Caco-2 (cell line): ENCODE results near the gene TMEM170B. TPM values are rescaled to one million over a fixed set of nuclear protein-coding genes. Genes with fewer than 3 reads are reported as not detected.
A peak's percentile ranks its signal among the peaks of the same experiment; 100 is the strongest.

Experiments used
- BruUV-seq: library from RNA; stranded (reverse); fragments of 400-500 nt; replicated peaks from 2 replicates; lab custom pipeline; 2021; lab: Mats Ljungman, UMichigan
- CTCF ChIA-PET: fragments of 300-600 bp; sonication (Branson Sonifier 250); formaldehyde crosslinking; loops from one replicate; lab custom pipeline; 2022; ENCODE audit warnings: antibody characterized with exemption; lab: Charles Lee
- POLR2A ChIA-PET: fragments of 300-600 bp; sonication (Branson Sonifier 250); formaldehyde crosslinking; loops from one replicate; lab custom pipeline; 2022; ENCODE audit warnings: antibody characterized with exemption; lab: Charles Lee
- DNase-seq, 2 experiments: peaks; one replicate each; pipeline versions ENCODE4 v3.0.0 to v3.0.0-alpha.2; 2020 to 2022
- H3K27me3 ChIP-seq: replicated peaks from 2 replicates; pipeline ENCODE4 v1.6.0; 2011; ENCODE audit warnings: low read length; ENCODE audit not compliant: control insufficient read depth, insufficient read depth
- H3K36me3 ChIP-seq: 2 replicates; pipeline ENCODE4 v1.5.1; 2011; ENCODE audit warnings: low read length; ENCODE audit not compliant: control insufficient read depth, insufficient read depth
- H3K4me1 ChIP-seq: fragments of 250-450 bp; sonication (Bioruptor Pico); 2 replicates; pipeline ENCODE4 v1.5.1; 2020; ENCODE audit warnings: mild to moderate bottlenecking
- H3K4me3 ChIP-seq: 2 replicates; pipeline ENCODE4 v1.5.1; 2011; ENCODE audit warnings: low read depth, mild to moderate bottlenecking, control low read depth, low read length
- H3K9me3 ChIP-seq: fragments of 250-450 bp; sonication (Bioruptor Pico); 2 replicates; pipeline ENCODE4 v1.5.1; 2020; ENCODE audit warnings: mild to moderate bottlenecking, moderate library complexity
- H3K27ac Mint-ChIP-seq: one replicate; pipeline ENCODE4 v1.8.0; 2022; ENCODE audit warnings: mixed read lengths; ENCODE audit not compliant: unreplicated experiment
- H3K27me3 Mint-ChIP-seq: one replicate; pipeline ENCODE4 v1.8.0; 2022; ENCODE audit warnings: mixed read lengths; ENCODE audit not compliant: insufficient read depth, unreplicated experiment
- H3K36me3 Mint-ChIP-seq: one replicate; pipeline ENCODE4 v1.8.0; 2022; ENCODE audit warnings: mild to moderate bottlenecking, mixed read lengths; ENCODE audit not compliant: insufficient read depth, unreplicated experiment
- H3K4me1 Mint-ChIP-seq: one replicate; pipeline ENCODE4 v1.8.0; 2022; ENCODE audit warnings: low read depth, mixed read lengths; ENCODE audit not compliant: unreplicated experiment
- H3K4me3 Mint-ChIP-seq: one replicate; pipeline ENCODE4 v1.8.0; 2022; ENCODE audit warnings: mild to moderate bottlenecking, moderate library complexity, mixed read lengths; ENCODE audit not compliant: unreplicated experiment
- H3K9me3 Mint-ChIP-seq: one replicate; pipeline ENCODE4 v1.8.0; 2022; ENCODE audit warnings: mixed read lengths; ENCODE audit not compliant: unreplicated experiment
- CTCF ChIP-seq, 2 experiments: fragments of 200-600 bp in 1 of 2; IDR thresholded peaks; 1 replicate in 1 of 2; 2 replicates in 1 of 2; pipeline versions ENCODE4 v1.5.1 to v1.8.0; 2011 to 2022; ENCODE audit warnings: antibody characterized with exemption in 1 of 2, control low read depth in 1 of 2, inconsistent platforms in 1 of 2, low read depth in 1 of 2, low read length in 1 of 2, mild to moderate bottlenecking in 1 of 2, moderate library complexity in 1 of 2; ENCODE audit not compliant: insufficient read depth in 1 of 2, severe bottlenecking in 1 of 2, unreplicated experiment in 1 of 2
- intact Hi-C: fragments of 100-400 bp; cut with micrococcal nuclease; formaldehyde crosslinking; loops from one replicate; pipeline ENCODE4 v1.10.0; 2022; ENCODE audit not compliant: unreplicated experiment
- total RNA-seq: library from RNA; stranded (reverse); gene quantifications from 2 replicates; pipeline ENCODE4 v1.2.3, GENCODE V29; 2022

The TMEM170B gene
- total RNA-seq, 1 experiment from 2014 or later = 4.0 TPM

- no peak overlapping the region for H3K4me3 ChIP-seq
- Mint-ChIP-seq H3K9me3 (no peaks in the 10 kb centered on the region), H3K36me3 (no peaks in the 10 kb centered on the region), H3K4me1 (no peaks in the 10 kb centered on the region), H3K27ac (no peak overlapping the region), H3K4me3 (no peak overlapping the region), H3K27me3 (no peaks in the 10 kb centered on the region)
- no peak for DNase-seq
- no peaks in the 10 kb centered on the region for H3K27me3 ChIP-seq
- no TSS peak for BruUV-seq
- intact Hi-C loops = no loop called here
- no peaks in the 10 kb centered on the region for H3K9me3 ChIP-seq
- no peak for TF ChIP-seq CTCF (IDR thresholded peaks at IDR 0.05; ENCODE audit: insufficient read depth in 1 of 2, low read depth in 1 of 2, low read length in 1 of 2, severe bottlenecking in 1 of 2, unreplicated experiment in 1 of 2)
- H3K4me1 ChIP-seq = peaks cover 10% of the 10 kb centered on the region
- POLR2A ChIA-PET = interaction anchor here (0.5 kb wide), 1 partner anchor 389 kb away, joined by 11 read pairs; no protein-coding TSS in a partner anchor
- H3K36me3 ChIP-seq = no peaks in the 10 kb centered on the region
- CTCF ChIA-PET = no interaction called here
These were observed 91.0 kb downstream of the TMEM170B start for GRCh38 chr6:11628562-11628961.

- H3K27me3 ChIP-seq = no peaks in the 10 kb centered on the region
- no peaks in the 10 kb centered on the region for H3K36me3 Mint-ChIP-seq
- peak overlapping the region; percentile 35 for H3K27ac Mint-ChIP-seq
- no peak overlapping the region for H3K4me3 ChIP-seq
- POLR2A ChIA-PET = no interaction called here
- CTCF ChIA-PET = no interaction called here
- no peak for TF ChIP-seq CTCF (IDR thresholded peaks at IDR 0.05; ENCODE audit: insufficient read depth in 1 of 2, low read depth in 1 of 2, low read length in 1 of 2, severe bottlenecking in 1 of 2, unreplicated experiment in 1 of 2)
- no peak for DNase-seq
- intact Hi-C loops = loop anchor here (5.0 kb wide), 1 partner anchor 44 kb away; no protein-coding TSS in a partner anchor
- H3K36me3 ChIP-seq = no peaks in the 10 kb centered on the region
- no TSS peak for BruUV-seq
- no peaks in the 10 kb centered on the region for H3K9me3 ChIP-seq
- H3K4me1 ChIP-seq = peaks cover 16% of the 10 kb centered on the region
- H3K9me3 Mint-ChIP-seq = no peaks in the 10 kb centered on the region
- no peaks in the 10 kb centered on the region for H3K4me1 Mint-ChIP-seq
- no peak overlapping the region for H3K4me3 Mint-ChIP-seq
- H3K27me3 Mint-ChIP-seq = no peaks in the 10 kb centered on the region
These were observed 93.5 kb downstream of the TMEM170B start for GRCh38 chr6:11631008-11631407.

GRCh38 chr6:11631539-11631938, 94.0 kb downstream of the TMEM170B start:
- Mint-ChIP-seq H3K4me3 (no peak overlapping the region), H3K27me3 (no peaks in the 10 kb centered on the region), H3K36me3 (no peaks in the 10 kb centered on the region), H3K9me3 (no peaks in the 10 kb centered on the region), H3K27ac (peak overlapping the region; percentile 35), H3K4me1 (no peaks in the 10 kb centered on the region)
- H3K27me3 ChIP-seq = no peaks in the 10 kb centered on the region
- TF ChIP-seq CTCF (IDR thresholded peaks at IDR 0.05; ENCODE audit: insufficient read depth in 1 of 2, low read depth in 1 of 2, low read length in 1 of 2, severe bottlenecking in 1 of 2, unreplicated experiment in 1 of 2) = no peak
- BruUV-seq = no TSS peak
- intact Hi-C loops = loop anchor here (5.0 kb wide), 1 partner anchor 44 kb away; no protein-coding TSS in a partner anchor
- H3K36me3 ChIP-seq = no peaks in the 10 kb centered on the region
- POLR2A ChIA-PET = no interaction called here
- CTCF ChIA-PET = no interaction called here
- no peak for DNase-seq
- H3K4me3 ChIP-seq = no peak overlapping the region
- no peaks in the 10 kb centered on the region for H3K9me3 ChIP-seq
- H3K4me1 ChIP-seq = peaks cover 16% of the 10 kb centered on the region
